Activated T-cell treated with anti-CD3 and anti-CD28 coated beads, Interleukin-2, amount 50 U/mL, for 48 hours (primary cell): ENCODE data around the gene UBE2H.

Experiments
- DNase-seq, 2 experiments: peaks; one replicate each; pipeline ENCODE4 v3.0.0-alpha.2; 2020

Gene UBE2H

GRCh38 chr7:129783584-129783919, 169.2 kb downstream of the UBE2H start:
- no peak for DNase-seq

- DNase-seq, result peak; percentile 32 to 44
Observed at GRCh38 chr7:129782818-129783583, 169.8 kb downstream of the UBE2H start.

- peak; percentile 35 to 38 for DNase-seq
Observed at GRCh38 chr7:129781928-129782817, 170.6 kb downstream of the UBE2H start.

GRCh38 chr7:129780974-129781927, 171.5 kb downstream of the UBE2H start:
- peak; percentile 56 to 61 for DNase-seq
